Measurements from ENCODE around the gene CAVIN2. TPM values are rescaled to one million over a fixed set of nuclear protein-coding genes. Genes with fewer than 3 reads are reported as not detected.

CAVIN2 gene
- total RNA-seq, 2 donors from 2014 or later = 24.8 to 27.1 TPM

DNA sequence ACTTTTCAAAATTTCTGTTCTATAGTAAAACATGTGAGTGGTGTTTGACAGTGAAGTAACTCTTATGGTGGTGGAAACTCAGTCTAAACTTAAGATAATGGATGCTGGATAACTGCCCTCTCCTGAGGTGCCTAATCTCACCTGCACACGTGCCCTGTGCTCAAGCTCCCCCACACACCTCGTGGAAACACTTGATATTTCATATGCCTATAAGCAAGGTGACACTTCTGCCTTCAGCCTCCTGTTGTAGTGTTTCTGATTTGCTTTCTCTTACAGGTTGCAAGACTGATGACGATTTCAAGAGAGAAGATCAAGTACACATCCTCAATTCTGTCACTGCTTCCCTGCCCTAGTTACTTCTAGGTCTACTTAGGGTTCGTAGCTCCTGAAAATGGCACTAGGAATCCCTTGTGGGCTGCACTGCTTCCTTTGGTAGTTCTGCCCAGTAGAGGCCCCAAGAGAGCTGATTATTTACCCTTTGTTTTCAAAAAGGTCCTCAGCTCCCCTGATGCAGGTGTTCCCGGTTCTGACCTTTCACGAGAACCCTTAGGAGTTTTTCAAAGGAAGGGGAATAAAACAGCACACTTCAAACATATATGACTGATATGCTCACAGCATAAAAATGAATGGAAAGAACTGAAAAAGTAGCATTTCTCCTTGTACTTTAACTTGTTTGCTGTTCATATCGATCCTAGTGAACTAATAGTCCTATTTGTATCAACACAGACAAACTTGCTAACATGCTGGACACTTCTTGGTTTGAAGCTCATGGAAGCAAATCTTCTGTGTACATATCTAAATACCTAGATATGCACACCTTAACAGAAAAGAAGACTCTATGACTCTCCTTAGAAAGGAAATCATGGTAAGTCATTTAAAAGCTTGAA, 6.7 kb downstream of the CAVIN2 start:
- WGBS = 74% methylated on average over 7 of the region's 7 CpGs
- Histone ChIP-seq H3K36me3 (no peaks in the 10 kb centered on the region), H3K4me1 (replicated peaks) (no peaks in the 10 kb centered on the region), H3K27me3 (replicated peaks; ENCODE audit: insufficient read depth) (no peaks in the 10 kb centered on the region), H3K27ac (no peak overlapping the region), H3K9me3 (no peaks in the 10 kb centered on the region), H3K4me3 (no peak overlapping the region)
- no peak for DNase-seq (ENCODE audit: low spot score)
- intact Hi-C loops (cut with DNase I) = loop anchor here (10.0 kb wide), 1 partner anchor 285 kb away; no protein-coding TSS in a partner anchor
- TF ChIP-seq, protein P1, sequence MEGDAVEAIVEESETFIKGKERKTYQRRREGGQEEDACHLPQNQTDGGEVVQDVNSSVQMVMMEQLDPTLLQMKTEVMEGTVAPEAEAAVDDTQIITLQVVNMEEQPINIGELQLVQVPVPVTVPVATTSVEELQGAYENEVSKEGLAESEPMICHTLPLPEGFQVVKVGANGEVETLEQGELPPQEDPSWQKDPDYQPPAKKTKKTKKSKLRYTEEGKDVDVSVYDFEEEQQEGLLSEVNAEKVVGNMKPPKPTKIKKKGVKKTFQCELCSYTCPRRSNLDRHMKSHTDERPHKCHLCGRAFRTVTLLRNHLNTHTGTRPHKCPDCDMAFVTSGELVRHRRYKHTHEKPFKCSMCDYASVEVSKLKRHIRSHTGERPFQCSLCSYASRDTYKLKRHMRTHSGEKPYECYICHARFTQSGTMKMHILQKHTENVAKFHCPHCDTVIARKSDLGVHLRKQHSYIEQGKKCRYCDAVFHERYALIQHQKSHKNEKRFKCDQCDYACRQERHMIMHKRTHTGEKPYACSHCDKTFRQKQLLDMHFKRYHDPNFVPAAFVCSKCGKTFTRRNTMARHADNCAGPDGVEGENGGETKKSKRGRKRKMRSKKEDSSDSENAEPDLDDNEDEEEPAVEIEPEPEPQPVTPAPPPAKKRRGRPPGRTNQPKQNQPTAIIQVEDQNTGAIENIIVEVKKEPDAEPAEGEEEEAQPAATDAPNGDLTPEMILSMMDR (IDR thresholded peaks at IDR 0.05) = no peak
- TF ChIP-seq POLR2AphosphoS5 (IDR thresholded peaks at IDR 0.05) = no peak
- no peak for TF ChIP-seq POLR2A (IDR thresholded peaks at IDR 0.05)

GRCh38 chr2:191838526-191838925, 8.4 kb downstream of the CAVIN2 start:
- Histone ChIP-seq H3K4me1 (replicated peaks) (no peaks in the 10 kb centered on the region), H3K27ac (no peak overlapping the region), H3K36me3 (no peaks in the 10 kb centered on the region), H3K4me3 (no peak overlapping the region), H3K9me3 (no peaks in the 10 kb centered on the region), H3K27me3 (replicated peaks; ENCODE audit: insufficient read depth) (no peaks in the 10 kb centered on the region)
- DNase-seq (ENCODE audit: low spot score) = no peak
- TF ChIP-seq POLR2AphosphoS5 (IDR thresholded peaks at IDR 0.05) (no peak), POLR2A (IDR thresholded peaks at IDR 0.05) (no peak)
- TF ChIP-seq, protein P1 (IDR thresholded peaks at IDR 0.05) = no peak
- 92% methylated on average over 4 of the region's 4 CpGs for WGBS
- intact Hi-C loops (cut with DNase I) = no loop called here

- H3K9me3 ChIP-seq = no peaks in the 10 kb centered on the region
- H3K27ac ChIP-seq = no peak overlapping the region
- no peak for DNase-seq (ENCODE audit: low spot score)
- no peak overlapping the region for H3K4me3 ChIP-seq
- H3K4me1 ChIP-seq (replicated peaks) = no peaks in the 10 kb centered on the region
- WGBS = 77% methylated on average over 9 of the region's 9 CpGs
- H3K27me3 ChIP-seq (replicated peaks; ENCODE audit: insufficient read depth) = no peaks in the 10 kb centered on the region
- no peak for TF ChIP-seq POLR2AphosphoS5 (IDR thresholded peaks at IDR 0.05)
- no peak for TF ChIP-seq POLR2A (IDR thresholded peaks at IDR 0.05)
- TF ChIP-seq, protein P1 (IDR thresholded peaks at IDR 0.05) = no peak
- H3K36me3 ChIP-seq = no peaks in the 10 kb centered on the region
- intact Hi-C loops (cut with DNase I) = no loop called here
Observed at GRCh38 chr2:191836853-191837769, 9.8 kb downstream of the CAVIN2 start.

GRCh38 chr2:191836471-191836852, 10.4 kb downstream of the CAVIN2 start:
- Histone ChIP-seq H3K4me1 (replicated peaks) (no peaks in the 10 kb centered on the region), H3K4me3 (no peak overlapping the region), H3K27ac (no peak overlapping the region), H3K9me3 (no peaks in the 10 kb centered on the region), H3K27me3 (replicated peaks; ENCODE audit: insufficient read depth) (no peaks in the 10 kb centered on the region), H3K36me3 (no peaks in the 10 kb centered on the region)
- no peak for DNase-seq (ENCODE audit: low spot score)
- 88% methylated on average over 11 of the region's 11 CpGs for WGBS
- TF ChIP-seq, protein P1 (IDR thresholded peaks at IDR 0.05) = no peak
- TF ChIP-seq POLR2A (IDR thresholded peaks at IDR 0.05) (no peak), POLR2AphosphoS5 (IDR thresholded peaks at IDR 0.05) (no peak)
- intact Hi-C loops (cut with DNase I) = no loop called here
